A673 (cell line): ENCODE data around the gene TMSB4X. TPM values are rescaled to one million over a fixed set of nuclear protein-coding genes. Genes with fewer than 3 reads are reported as not detected.

Source experiments
- BruUV-seq: library from RNA; stranded (reverse); fragments of 400-500 nt; replicated peaks from 2 replicates; lab custom pipeline; 2021; lab: Mats Ljungman, UMichigan
- CTCF ChIA-PET: fragments of 300-600 bp; sonication (Branson Sonifier 250); formaldehyde crosslinking; loops from one replicate; lab custom pipeline; 2022; ENCODE audit warnings: antibody characterized with exemption; lab: Charles Lee
- POLR2A ChIA-PET: fragments of 300-600 bp; sonication (Branson Sonifier 250); formaldehyde crosslinking; loops from one replicate; lab custom pipeline; 2022; ENCODE audit warnings: antibody characterized with exemption; ENCODE audit not compliant: low non-redundant PET; lab: Charles Lee
- DNase-seq: peaks from one replicate; pipeline ENCODE4 v3.0.0-alpha.2; 2015; ENCODE audit warnings: low spot score
- H3K27ac ChIP-seq: fragments of 200-600 bp; sonication (generic); 2 replicates; pipeline ENCODE4 v1.5.1; 2016; ENCODE audit warnings: mixed run types, low read depth, mild to moderate bottlenecking, mixed read lengths, antibody characterized with exemption, low read length; ENCODE audit not compliant: poor library complexity, severe bottlenecking
- H3K27me3 ChIP-seq: fragments of 200-600 bp; sonication (generic); replicated peaks from 2 replicates; pipeline ENCODE4 v1.6.1; 2017; ENCODE audit warnings: mixed run types, low read depth, mild to moderate bottlenecking, mixed read lengths, antibody characterized with exemption, low read length; ENCODE audit not compliant: insufficient read depth, poor library complexity
- H3K36me3 ChIP-seq: fragments of 200-600 bp; sonication (generic); 2 replicates; pipeline ENCODE4 v1.6.1; 2016; ENCODE audit warnings: mixed run types, mild to moderate bottlenecking, mixed read lengths, antibody characterized with exemption, low read length; ENCODE audit not compliant: insufficient read depth, poor library complexity, severe bottlenecking
- H3K4me1 ChIP-seq: fragments of 200-600 bp; sonication (generic); 2 replicates; pipeline ENCODE4 v1.6.1; 2017; ENCODE audit warnings: mixed run types, mild to moderate bottlenecking, mixed read lengths, antibody characterized with exemption, low read length; ENCODE audit not compliant: insufficient read depth, poor library complexity, severe bottlenecking
- H3K4me3 ChIP-seq: fragments of 200-600 bp; sonication (generic); 2 replicates; pipeline ENCODE4 v1.5.1; 2016; ENCODE audit warnings: low read depth, mixed run types, mild to moderate bottlenecking, mixed read lengths, low read length; ENCODE audit not compliant: poor library complexity, severe bottlenecking
- H3K9me3 ChIP-seq: fragments of 200-600 bp; sonication (generic); 2 replicates; pipeline ENCODE4 v1.6.1; 2016; ENCODE audit warnings: mixed run types, low read depth, mild to moderate bottlenecking, mixed read lengths, antibody characterized with exemption, low read length; ENCODE audit not compliant: poor library complexity, severe bottlenecking
- CTCF ChIP-seq: fragments of 300-800, 200-600 bp; sonication (generic); conservative IDR thresholded peaks from 2 replicates; pipeline ENCODE4 v1.5.1; 2017; ENCODE audit warnings: low read depth, mild to moderate bottlenecking, antibody characterized with exemption, low read length, moderate library complexity, mixed read lengths
- EZH2 ChIP-seq: fragments of 200-600 bp; sonication (generic); IDR thresholded peaks from 2 replicates; pipeline ENCODE4 v1.6.1; 2017; ENCODE audit warnings: borderline replicate concordance, low read depth, mild to moderate bottlenecking, mixed read lengths, antibody characterized with exemption, low read length; ENCODE audit not compliant: poor library complexity, severe bottlenecking
- intact Hi-C: fragments of 100-400 bp; cut with micrococcal nuclease; formaldehyde crosslinking; loops from one replicate; pipeline ENCODE4 v1.10.0; 2022; ENCODE audit not compliant: unreplicated experiment
- total RNA-seq: library from RNA; stranded (reverse); gene quantifications from 2 replicates; pipeline ENCODE4 v1.2.3, GENCODE V29; 2021

The TMSB4X gene
- total RNA-seq, 1 experiment from 2014 or later = 1,093 TPM

GRCh38 chrX:12949205-12949926 is 25.5 kb upstream of the TMSB4X start:
- intact Hi-C loops = loop anchor here (10.0 kb wide), 3 partner anchors 395 to 1075 kb away; partner anchors contain the start of gene GEMIN8
- DNase-seq = no peak
- CTCF ChIA-PET = interaction anchor here (0.6 to 1.1 kb wide), 3 partner anchors 27 to 539 kb away, joined by 3 to 4 read pairs (median 3); no protein-coding TSS in a partner anchor
- Histone ChIP-seq H3K27me3 (no peaks in the 10 kb centered on the region), H3K4me3 (no peak overlapping the region), H3K9me3 (no peaks in the 10 kb centered on the region), H3K36me3 (no peaks in the 10 kb centered on the region), H3K4me1 (peaks cover 37% of the 10 kb centered on the region), H3K27ac (peak overlapping the region; percentile 85)
- TF ChIP-seq EZH2 (no peak), CTCF (no peak)
- POLR2A ChIA-PET = no interaction called here
- BruUV-seq = TSS peak; percentile 69

- H3K36me3 ChIP-seq = no peaks in the 10 kb centered on the region
- no peak for TF ChIP-seq CTCF
- TF ChIP-seq EZH2 = no peak
- intact Hi-C loops = loop anchor here (10.0 kb wide), 3 partner anchors 395 to 1075 kb away; partner anchors contain the start of gene GEMIN8
- peaks cover 37% of the 10 kb centered on the region for H3K4me1 ChIP-seq
- BruUV-seq = no TSS peak
- POLR2A ChIA-PET = interaction anchor here (0.7 kb wide), 1 partner anchor 1080 kb away, joined by 3 read pairs; no protein-coding TSS in a partner anchor
- H3K4me3 ChIP-seq = no peak overlapping the region
- DNase-seq = peak; percentile 94
- H3K27me3 ChIP-seq = no peaks in the 10 kb centered on the region
- CTCF ChIA-PET = interaction anchor here (0.6 kb wide), 1 partner anchor 26 kb away, joined by 3 read pairs; no protein-coding TSS in a partner anchor
- H3K9me3 ChIP-seq = no peaks in the 10 kb centered on the region
- peak overlapping the region; percentile 85 for H3K27ac ChIP-seq
These were observed 24.8 kb upstream of the TMSB4X start for GRCh38 chrX:12949927-12950656.

- peak overlapping the region; percentile 85 for H3K27ac ChIP-seq
- ChIA-PET POLR2A (no interaction called here), CTCF (no interaction called here)
- H3K36me3 ChIP-seq = no peaks in the 10 kb centered on the region
- intact Hi-C loops = no loop called here
- DNase-seq = peak; percentile 61
- no peaks in the 10 kb centered on the region for H3K27me3 ChIP-seq
- peaks cover 44% of the 10 kb centered on the region for H3K4me1 ChIP-seq
- no peak overlapping the region for H3K4me3 ChIP-seq
- TF ChIP-seq EZH2 = no peak
- peak; percentile 54 for TF ChIP-seq CTCF
- BruUV-seq = no TSS peak
- H3K9me3 ChIP-seq = no peaks in the 10 kb centered on the region
These were observed 23.9 kb upstream of the TMSB4X start for GRCh38 chrX:12950851-12951594.
